WTC11 (cell line): ENCODE results near the gene NLN. TPM values are rescaled to one million over a fixed set of nuclear protein-coding genes. Genes with fewer than 3 reads are reported as not detected.

ENCODE experiments used
- ATAC-seq: fragments of 200-7000 bp; cut with Tn5 transposase; 2 replicates; pipeline ENCODE4 v1.10.0; 2021; ENCODE audit warnings: mild to moderate bottlenecking, moderate library complexity
- CTCF ChIA-PET: fragments of 300-600 bp; sonication (Branson Sonifier 250); formaldehyde crosslinking; loops from one replicate; lab custom pipeline; 2021; ENCODE audit warnings: antibody characterized with exemption; lab: Charles Lee
- POLR2A ChIA-PET: fragments of 350-600 bp; sonication (Branson Sonifier 250); formaldehyde crosslinking; loops from one replicate; lab custom pipeline; 2021; ENCODE audit warnings: antibody characterized with exemption; lab: Charles Lee
- DNase-seq: peaks from one replicate; pipeline ENCODE4 v3.0.0; 2021; ENCODE audit warnings: low spot score
- H3K27ac Mint-ChIP-seq: 2 replicates; pipeline ENCODE4 v1.8.0; 2021; ENCODE audit warnings: mixed read lengths
- H3K27me3 Mint-ChIP-seq: 2 replicates; pipeline ENCODE4 v1.8.0; 2021; ENCODE audit warnings: low read depth, mild to moderate bottlenecking, moderate library complexity, mixed read lengths
- H3K36me3 Mint-ChIP-seq: 2 replicates; pipeline ENCODE4 v1.8.0; 2021; ENCODE audit warnings: mixed read lengths
- H3K4me1 Mint-ChIP-seq: 2 replicates; pipeline ENCODE4 v1.8.0; 2022; ENCODE audit warnings: mixed read lengths
- H3K4me3 Mint-ChIP-seq: 2 replicates; pipeline ENCODE4 v1.8.0; 2021; ENCODE audit warnings: mild to moderate bottlenecking, moderate library complexity, mixed read lengths
- H3K9me3 Mint-ChIP-seq: 2 replicates; pipeline ENCODE4 v1.8.0; 2021; ENCODE audit warnings: mixed read lengths
- GRHL2 ChIP-seq: fragments of 250-450 bp; sonication (Bioruptor Pico); IDR thresholded peaks from 2 replicates; pipeline ENCODE4 v1.8.0; 2022; ENCODE audit warnings: mild to moderate bottlenecking, moderate library complexity; ENCODE audit not compliant: insufficient replicate concordance, severe bottlenecking
- HMGA2 ChIP-seq: fragments of 250-450 bp; sonication (Bioruptor Pico); IDR thresholded peaks from 2 replicates; pipeline ENCODE4 v1.4.0; 2021; ENCODE audit warnings: mild to moderate bottlenecking, moderate library complexity
- TEAD4 ChIP-seq: sonication (generic); formaldehyde crosslinking; IDR thresholded peaks from 2 replicates; pipeline ENCODE4 v1.8.0; 2022; ENCODE audit warnings: mild to moderate bottlenecking, missing genetic modification reagents
- ZNF219 ChIP-seq: sonication (generic); formaldehyde crosslinking; IDR thresholded peaks from 2 replicates; pipeline ENCODE4 v1.8.0; 2023; ENCODE audit warnings: missing genetic modification reagents, mild to moderate bottlenecking, borderline replicate concordance
- total RNA-seq: library from RNA; stranded (reverse); gene quantifications from 3 replicates; pipeline ENCODE4 v1.2.3, GENCODE V29; 2021
- TF ChIP-seq, protein P1 (sequence below): sonication (generic); formaldehyde crosslinking; conservative IDR thresholded peaks from 2 replicates; pipeline ENCODE4 v1.8.1; 2023; ENCODE audit warnings: mild to moderate bottlenecking, low read depth, missing genetic modification reagents, moderate library complexity
- TF ChIP-seq, protein P2 (sequence below): sonication (generic); formaldehyde crosslinking; IDR thresholded peaks from 2 replicates; pipeline ENCODE4 v1.8.1; 2022; ENCODE audit warnings: low read depth, mild to moderate bottlenecking, moderate library complexity, missing genetic modification reagents, borderline replicate concordance
- TF ChIP-seq, protein P3 (sequence below): sonication (generic); formaldehyde crosslinking; conservative IDR thresholded peaks from 2 replicates; pipeline ENCODE4 v1.8.1; 2022; ENCODE audit warnings: mild to moderate bottlenecking, missing genetic modification reagents
- TF ChIP-seq, protein P4 (sequence below): sonication (generic); formaldehyde crosslinking; IDR thresholded peaks from 2 replicates; pipeline ENCODE4 v1.8.1; 2023; ENCODE audit warnings: mild to moderate bottlenecking, missing genetic modification reagents
- TF ChIP-seq, protein P5 (sequence below): sonication (generic); formaldehyde crosslinking; IDR thresholded peaks from 2 replicates; pipeline ENCODE4 v1.8.0; 2022; ENCODE audit warnings: mild to moderate bottlenecking, missing genetic modification reagents
- TF ChIP-seq, protein P6 (sequence below): sonication (generic); formaldehyde crosslinking; IDR thresholded peaks from 2 replicates; pipeline ENCODE4 v1.8.1; 2023; ENCODE audit warnings: mild to moderate bottlenecking, missing genetic modification reagents, moderate library complexity
- TF ChIP-seq, protein P7 (sequence below): sonication (generic); formaldehyde crosslinking; IDR thresholded peaks from 2 replicates; pipeline ENCODE4 v1.8.0; 2022; ENCODE audit warnings: mild to moderate bottlenecking, missing genetic modification reagents
- TF ChIP-seq, protein P8 (sequence below): sonication (generic); formaldehyde crosslinking; IDR thresholded peaks from 2 replicates; pipeline ENCODE4 v1.8.0; 2023; ENCODE audit warnings: missing genetic modification reagents
- TF ChIP-seq, protein P9 (sequence below): fragments of 250-450 bp; sonication (Bioruptor Pico); IDR thresholded peaks from 2 replicates; pipeline ENCODE4 v1.9.0; 2021; ENCODE audit warnings: mild to moderate bottlenecking

NLN gene
- total RNA-seq, 1 experiment from 2014 or later: 163 TPM

DNA sequence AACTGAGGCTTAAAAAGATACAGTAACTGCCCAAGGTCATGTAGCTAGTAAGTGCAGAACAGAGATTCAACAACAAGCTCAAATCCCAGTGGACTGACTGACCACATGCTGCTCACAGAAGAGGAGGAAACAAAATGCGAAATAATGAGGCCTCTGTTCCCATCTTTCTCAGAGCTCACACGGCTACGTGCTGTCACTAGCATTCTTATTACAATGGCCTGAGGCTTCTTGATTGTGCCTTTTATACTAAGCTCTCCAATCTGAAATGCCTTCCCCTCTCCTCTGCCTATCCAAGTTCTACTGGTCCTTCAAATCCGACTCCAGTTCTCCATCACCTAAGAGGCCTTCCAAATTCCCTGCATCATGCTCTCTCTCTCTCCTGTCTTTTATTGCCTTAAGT is 26.1 kb upstream of the NLN start (continued):
- TF ChIP-seq, protein P1, sequence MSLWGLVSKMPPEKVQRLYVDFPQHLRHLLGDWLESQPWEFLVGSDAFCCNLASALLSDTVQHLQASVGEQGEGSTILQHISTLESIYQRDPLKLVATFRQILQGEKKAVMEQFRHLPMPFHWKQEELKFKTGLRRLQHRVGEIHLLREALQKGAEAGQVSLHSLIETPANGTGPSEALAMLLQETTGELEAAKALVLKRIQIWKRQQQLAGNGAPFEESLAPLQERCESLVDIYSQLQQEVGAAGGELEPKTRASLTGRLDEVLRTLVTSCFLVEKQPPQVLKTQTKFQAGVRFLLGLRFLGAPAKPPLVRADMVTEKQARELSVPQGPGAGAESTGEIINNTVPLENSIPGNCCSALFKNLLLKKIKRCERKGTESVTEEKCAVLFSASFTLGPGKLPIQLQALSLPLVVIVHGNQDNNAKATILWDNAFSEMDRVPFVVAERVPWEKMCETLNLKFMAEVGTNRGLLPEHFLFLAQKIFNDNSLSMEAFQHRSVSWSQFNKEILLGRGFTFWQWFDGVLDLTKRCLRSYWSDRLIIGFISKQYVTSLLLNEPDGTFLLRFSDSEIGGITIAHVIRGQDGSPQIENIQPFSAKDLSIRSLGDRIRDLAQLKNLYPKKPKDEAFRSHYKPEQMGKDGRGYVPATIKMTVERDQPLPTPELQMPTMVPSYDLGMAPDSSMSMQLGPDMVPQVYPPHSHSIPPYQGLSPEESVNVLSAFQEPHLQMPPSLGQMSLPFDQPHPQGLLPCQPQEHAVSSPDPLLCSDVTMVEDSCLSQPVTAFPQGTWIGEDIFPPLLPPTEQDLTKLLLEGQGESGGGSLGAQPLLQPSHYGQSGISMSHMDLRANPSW (CRISPR knock-in tag): no peak
- TF ChIP-seq, protein P2, sequence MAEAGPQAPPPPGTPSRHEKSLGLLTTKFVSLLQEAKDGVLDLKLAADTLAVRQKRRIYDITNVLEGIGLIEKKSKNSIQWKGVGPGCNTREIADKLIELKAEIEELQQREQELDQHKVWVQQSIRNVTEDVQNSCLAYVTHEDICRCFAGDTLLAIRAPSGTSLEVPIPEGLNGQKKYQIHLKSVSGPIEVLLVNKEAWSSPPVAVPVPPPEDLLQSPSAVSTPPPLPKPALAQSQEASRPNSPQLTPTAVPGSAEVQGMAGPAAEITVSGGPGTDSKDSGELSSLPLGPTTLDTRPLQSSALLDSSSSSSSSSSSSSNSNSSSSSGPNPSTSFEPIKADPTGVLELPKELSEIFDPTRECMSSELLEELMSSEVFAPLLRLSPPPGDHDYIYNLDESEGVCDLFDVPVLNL (CRISPR knock-in tag): no peak
- TF ChIP-seq, protein P3, sequence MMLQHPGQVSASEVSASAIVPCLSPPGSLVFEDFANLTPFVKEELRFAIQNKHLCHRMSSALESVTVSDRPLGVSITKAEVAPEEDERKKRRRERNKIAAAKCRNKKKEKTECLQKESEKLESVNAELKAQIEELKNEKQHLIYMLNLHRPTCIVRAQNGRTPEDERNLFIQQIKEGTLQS (CRISPR knock-in tag): no peak
- TF ChIP-seq, protein P4, sequence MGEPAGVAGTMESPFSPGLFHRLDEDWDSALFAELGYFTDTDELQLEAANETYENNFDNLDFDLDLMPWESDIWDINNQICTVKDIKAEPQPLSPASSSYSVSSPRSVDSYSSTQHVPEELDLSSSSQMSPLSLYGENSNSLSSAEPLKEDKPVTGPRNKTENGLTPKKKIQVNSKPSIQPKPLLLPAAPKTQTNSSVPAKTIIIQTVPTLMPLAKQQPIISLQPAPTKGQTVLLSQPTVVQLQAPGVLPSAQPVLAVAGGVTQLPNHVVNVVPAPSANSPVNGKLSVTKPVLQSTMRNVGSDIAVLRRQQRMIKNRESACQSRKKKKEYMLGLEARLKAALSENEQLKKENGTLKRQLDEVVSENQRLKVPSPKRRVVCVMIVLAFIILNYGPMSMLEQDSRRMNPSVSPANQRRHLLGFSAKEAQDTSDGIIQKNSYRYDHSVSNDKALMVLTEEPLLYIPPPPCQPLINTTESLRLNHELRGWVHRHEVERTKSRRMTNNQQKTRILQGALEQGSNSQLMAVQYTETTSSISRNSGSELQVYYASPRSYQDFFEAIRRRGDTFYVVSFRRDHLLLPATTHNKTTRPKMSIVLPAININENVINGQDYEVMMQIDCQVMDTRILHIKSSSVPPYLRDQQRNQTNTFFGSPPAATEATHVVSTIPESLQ: no peak
- no peak for TF ChIP-seq ZNF219 (CRISPR knock-in tag)
- no peak for TF ChIP-seq HMGA2 (CRISPR knock-in tag)
- TF ChIP-seq TEAD4 (CRISPR knock-in tag): no peak
- TF ChIP-seq, protein P5, sequence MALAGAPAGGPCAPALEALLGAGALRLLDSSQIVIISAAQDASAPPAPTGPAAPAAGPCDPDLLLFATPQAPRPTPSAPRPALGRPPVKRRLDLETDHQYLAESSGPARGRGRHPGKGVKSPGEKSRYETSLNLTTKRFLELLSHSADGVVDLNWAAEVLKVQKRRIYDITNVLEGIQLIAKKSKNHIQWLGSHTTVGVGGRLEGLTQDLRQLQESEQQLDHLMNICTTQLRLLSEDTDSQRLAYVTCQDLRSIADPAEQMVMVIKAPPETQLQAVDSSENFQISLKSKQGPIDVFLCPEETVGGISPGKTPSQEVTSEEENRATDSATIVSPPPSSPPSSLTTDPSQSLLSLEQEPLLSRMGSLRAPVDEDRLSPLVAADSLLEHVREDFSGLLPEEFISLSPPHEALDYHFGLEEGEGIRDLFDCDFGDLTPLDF (CRISPR knock-in tag): no peak
- TF ChIP-seq, protein P6, sequence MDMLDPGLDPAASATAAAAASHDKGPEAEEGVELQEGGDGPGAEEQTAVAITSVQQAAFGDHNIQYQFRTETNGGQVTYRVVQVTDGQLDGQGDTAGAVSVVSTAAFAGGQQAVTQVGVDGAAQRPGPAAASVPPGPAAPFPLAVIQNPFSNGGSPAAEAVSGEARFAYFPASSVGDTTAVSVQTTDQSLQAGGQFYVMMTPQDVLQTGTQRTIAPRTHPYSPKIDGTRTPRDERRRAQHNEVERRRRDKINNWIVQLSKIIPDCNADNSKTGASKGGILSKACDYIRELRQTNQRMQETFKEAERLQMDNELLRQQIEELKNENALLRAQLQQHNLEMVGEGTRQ (CRISPR knock-in tag): no peak

DNA sequence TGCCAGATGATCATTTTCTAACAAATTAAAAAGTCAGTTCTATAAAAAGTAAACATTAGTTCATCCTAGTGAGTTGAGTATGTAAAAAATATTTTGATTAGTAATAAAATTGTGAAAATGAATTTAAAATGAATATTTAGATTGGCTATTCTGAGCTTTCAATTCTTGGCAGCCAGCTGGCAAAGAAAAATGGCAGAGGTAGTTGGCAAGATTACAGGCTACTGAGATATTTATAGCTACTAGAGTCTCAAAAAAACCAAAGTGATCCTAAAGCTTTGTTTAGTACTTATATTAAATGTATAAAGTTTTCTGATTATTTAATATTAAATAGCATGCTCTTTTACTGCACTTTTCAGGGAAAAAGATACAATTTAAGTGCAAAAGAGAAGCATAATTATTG is 25.1 kb upstream of the NLN start:
- H3K9me3 Mint-ChIP-seq: no peaks in the 10 kb centered on the region
- no peaks in the 10 kb centered on the region for H3K4me1 Mint-ChIP-seq
- H3K4me3 Mint-ChIP-seq: no peak overlapping the region
- H3K36me3 Mint-ChIP-seq: peaks cover 11% of the 10 kb centered on the region
- H3K27me3 Mint-ChIP-seq: no peaks in the 10 kb centered on the region
- TF ChIP-seq, protein P5 (CRISPR knock-in tag): no peak
- TF ChIP-seq, protein P7, sequence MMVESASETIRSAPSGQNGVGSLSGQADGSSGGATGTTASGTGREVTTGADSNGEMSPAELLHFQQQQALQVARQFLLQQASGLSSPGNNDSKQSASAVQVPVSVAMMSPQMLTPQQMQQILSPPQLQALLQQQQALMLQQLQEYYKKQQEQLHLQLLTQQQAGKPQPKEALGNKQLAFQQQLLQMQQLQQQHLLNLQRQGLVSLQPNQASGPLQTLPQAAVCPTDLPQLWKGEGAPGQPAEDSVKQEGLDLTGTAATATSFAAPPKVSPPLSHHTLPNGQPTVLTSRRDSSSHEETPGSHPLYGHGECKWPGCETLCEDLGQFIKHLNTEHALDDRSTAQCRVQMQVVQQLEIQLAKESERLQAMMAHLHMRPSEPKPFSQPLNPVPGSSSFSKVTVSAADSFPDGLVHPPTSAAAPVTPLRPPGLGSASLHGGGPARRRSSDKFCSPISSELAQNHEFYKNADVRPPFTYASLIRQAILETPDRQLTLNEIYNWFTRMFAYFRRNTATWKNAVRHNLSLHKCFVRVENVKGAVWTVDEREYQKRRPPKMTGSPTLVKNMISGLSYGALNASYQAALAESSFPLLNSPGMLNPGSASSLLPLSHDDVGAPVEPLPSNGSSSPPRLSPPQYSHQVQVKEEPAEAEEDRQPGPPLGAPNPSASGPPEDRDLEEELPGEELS (CRISPR knock-in tag): no peak
- TF ChIP-seq GRHL2 (CRISPR knock-in tag): no peak
- TF ChIP-seq, protein P8, sequence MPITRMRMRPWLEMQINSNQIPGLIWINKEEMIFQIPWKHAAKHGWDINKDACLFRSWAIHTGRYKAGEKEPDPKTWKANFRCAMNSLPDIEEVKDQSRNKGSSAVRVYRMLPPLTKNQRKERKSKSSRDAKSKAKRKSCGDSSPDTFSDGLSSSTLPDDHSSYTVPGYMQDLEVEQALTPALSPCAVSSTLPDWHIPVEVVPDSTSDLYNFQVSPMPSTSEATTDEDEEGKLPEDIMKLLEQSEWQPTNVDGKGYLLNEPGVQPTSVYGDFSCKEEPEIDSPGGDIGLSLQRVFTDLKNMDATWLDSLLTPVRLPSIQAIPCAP (CRISPR knock-in tag): no peak
- TF ChIP-seq, protein P9, sequence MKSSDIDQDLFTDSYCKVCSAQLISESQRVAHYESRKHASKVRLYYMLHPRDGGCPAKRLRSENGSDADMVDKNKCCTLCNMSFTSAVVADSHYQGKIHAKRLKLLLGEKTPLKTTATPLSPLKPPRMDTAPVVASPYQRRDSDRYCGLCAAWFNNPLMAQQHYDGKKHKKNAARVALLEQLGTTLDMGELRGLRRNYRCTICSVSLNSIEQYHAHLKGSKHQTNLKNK (CRISPR knock-in tag): no peak
- ATAC-seq (no peak), DNase-seq (no peak)
- CTCF ChIA-PET: no interaction called here
- no peak overlapping the region for H3K27ac Mint-ChIP-seq
- POLR2A ChIA-PET: no interaction called here
